Activated CD4-positive, alpha-beta T cell treated with anti-CD3 and anti-CD28 coated beads, Interleukin-10, Interleukin-2, amounts not matched to agents 100 ng/mL and 50 ng/mL, durations not matched to agents 16 hours and 8 hours (primary cell): Measurements from ENCODE around the gene MCCC1.
"Not testable (repeated sequence)": the region's sequence is repeated elsewhere in the genome, so short reads cannot be mapped to it uniquely, and the experiment has no call there.

Source experiments
- DNase-seq: peaks from one replicate; pipeline ENCODE4 v3.0.0-alpha.2; 2020

Gene MCCC1

GRCh38 chr3:183101040-183101439 lies 1.7 kb upstream of the MCCC1 start:
- not testable (repeated sequence) for DNase-seq

- no peak for DNase-seq
These were observed 1.1 kb upstream of the MCCC1 start for GRCh38 chr3:183100376-183100775.

DNA sequence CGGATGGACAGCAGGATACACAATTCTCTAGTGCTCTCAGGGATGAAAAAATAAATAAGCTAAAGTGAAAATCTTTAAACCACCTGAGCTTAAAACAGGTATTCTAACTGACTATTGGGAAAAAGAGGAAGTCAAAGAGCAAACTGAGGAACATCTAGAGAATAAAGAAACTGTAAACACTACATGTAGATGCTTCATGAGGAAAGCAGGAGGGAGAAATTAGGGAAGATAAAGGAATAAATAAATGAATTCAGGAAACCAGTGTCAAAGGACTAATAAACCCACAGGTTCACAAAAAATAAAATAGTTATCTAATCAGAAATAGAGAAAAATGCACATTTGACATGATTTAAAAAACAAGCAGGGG lies 525 bp upstream of the MCCC1 start:
- no peak for DNase-seq

DNA sequence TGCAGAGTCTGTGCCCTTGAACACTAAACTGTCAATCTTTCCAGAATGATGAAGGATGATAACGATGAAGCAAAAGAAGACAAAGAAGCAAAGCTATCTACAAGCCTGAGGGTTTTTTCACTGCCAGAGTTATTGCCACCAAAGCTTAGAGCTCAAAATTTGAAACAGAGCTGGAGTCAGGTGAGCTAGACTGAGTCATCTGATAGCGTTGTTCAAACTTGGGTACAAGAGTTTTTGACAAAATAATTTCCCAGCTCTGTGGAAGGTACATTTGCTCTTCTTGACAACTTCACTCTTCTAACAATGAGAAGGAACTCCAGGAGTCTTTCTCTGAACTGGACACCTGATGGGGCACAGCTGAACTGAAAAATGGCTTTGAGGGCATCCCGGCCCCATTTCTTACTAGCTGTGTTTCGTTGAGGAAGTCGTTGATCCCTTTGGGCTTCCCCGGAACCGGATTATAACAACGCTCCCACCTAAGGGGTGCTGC lies 715 bp downstream of the MCCC1 start:
- DNase-seq: no peak

- peak; percentile 20 for DNase-seq
These were observed 4.6 kb downstream of the MCCC1 start for GRCh38 chr3:183094711-183095110.

GRCh38 chr3:183092256-183092655 lies 7.0 kb downstream of the MCCC1 start:
- DNase-seq: no peak

- no peak for DNase-seq
These were observed 12.1 kb downstream of the MCCC1 start for GRCh38 chr3:183087184-183087583.

DNA sequence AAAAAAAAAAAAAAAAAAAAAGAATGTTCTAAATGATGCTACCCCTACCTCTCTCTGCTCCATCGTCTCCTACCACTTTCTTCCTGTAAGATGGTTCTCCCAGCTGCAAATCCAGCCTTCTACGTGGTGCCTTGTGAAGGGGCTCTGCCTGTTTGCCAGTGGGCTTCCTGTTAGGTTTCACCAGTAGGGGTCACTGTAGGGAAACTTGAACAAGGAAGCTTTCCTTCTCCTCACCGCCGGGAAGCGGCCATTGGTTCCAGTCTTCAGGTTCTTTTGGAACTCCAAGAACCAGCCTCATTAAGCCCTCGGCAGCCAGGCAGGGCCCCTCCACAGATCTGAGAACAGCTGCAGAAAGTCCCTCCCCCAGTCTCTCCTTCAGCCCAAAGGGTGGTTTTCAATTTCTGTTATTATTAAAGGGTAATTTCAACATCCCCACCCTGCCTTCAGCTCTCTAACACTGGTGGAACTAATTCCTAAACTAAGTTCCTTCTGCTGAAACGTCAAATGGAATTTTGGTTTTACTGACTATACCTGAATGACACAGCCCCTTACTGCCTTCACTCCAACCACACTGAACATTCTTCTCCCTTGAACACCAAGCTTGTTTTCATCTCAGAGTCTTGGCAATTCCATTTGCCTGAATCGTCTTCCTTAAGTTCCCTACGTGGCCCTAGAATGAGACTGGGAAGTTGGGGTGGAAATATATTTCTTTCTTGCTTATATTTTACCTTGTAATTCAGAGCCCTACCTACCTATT lies 13.5 kb downstream of the MCCC1 start:
- peak; percentile 16 for DNase-seq

GRCh38 chr3:183082355-183082915 lies 16.9 kb downstream of the MCCC1 start:
- DNase-seq: no peak

GRCh38 chr3:183081459-183082183 lies 17.7 kb downstream of the MCCC1 start:
- DNase-seq: no peak

DNA sequence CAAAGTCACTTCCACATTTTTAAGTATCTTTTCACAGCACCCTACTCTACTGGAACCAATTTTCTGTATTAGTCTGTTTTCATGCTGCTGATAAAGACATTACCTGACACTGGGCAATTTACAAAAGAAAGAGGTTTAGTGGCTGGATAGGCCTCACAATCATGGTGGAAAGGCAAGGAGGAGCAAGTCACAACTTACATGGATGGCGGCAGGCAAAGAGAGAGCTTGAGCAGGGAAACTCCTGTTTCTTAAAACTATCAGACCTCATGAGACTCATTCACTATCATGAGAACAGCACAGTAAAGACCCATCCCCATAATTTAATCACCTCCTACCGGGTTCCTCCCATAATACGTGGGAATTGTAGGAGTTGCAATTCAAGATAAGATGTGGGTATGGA lies 18.7 kb downstream of the MCCC1 start:
- no peak for DNase-seq

- no peak for DNase-seq
These were observed 24.4 kb downstream of the MCCC1 start for GRCh38 chr3:183074881-183075280.

DNA sequence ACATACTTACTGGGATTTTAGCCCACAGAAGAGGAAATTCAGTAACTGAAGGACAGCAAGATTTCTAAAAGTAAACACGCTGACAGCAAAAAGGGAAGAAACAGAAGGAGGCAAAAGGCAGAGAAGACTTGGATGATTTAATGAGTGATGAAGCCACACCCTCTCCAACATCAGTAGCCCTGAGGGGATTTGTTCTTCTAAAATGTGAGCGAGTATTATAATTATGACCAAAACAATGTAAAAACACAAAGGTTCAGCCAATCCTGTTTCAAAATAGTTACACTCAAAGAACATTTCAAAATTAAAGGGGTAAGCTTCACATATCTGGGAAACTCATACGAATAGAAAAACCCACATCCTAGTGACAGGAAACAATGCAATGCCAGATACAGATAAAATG lies 25.0 kb downstream of the MCCC1 start:
- DNase-seq: no peak

DNA sequence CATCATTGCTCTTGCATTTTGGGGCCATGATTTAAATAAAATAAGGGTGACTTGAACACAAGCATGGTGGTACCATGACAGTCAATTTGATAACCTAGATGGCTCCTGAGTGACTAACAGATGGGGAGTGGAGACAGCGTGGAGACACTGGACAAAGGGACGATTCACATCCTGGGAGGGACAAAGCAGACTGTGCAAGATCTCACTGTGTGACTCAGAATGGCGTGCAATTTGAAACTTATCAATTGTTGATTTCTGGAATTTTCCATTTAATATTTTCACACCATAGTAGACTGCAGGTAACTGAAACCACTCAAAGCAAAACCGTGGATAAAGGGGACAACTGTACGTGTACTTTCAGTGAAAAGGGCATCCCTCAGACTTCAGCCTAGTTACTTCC lies 25.5 kb downstream of the MCCC1 start:
- peak; percentile 5 for DNase-seq

- DNase-seq: no peak
These were observed 28.4 kb downstream of the MCCC1 start for GRCh38 chr3:183070892-183071291.

DNA sequence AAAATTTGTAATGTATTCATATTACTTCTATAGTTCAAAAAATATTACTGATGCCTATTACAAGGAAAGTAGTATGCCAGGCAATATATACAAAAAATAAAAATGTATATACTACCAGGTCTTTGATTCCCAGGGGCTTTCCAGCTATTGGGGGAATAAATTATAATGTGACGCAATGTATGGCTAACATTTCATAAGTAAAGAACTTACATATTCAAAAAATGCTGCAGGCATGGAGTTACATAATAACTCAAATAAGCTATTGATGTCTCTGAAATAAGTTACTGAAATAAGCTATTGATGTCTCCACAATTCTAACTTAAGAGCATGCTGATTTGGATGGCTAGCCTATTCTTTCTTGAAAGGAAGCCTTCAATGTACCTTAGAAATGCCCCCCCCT lies 30.2 kb downstream of the MCCC1 start:
- DNase-seq: no peak

DNA sequence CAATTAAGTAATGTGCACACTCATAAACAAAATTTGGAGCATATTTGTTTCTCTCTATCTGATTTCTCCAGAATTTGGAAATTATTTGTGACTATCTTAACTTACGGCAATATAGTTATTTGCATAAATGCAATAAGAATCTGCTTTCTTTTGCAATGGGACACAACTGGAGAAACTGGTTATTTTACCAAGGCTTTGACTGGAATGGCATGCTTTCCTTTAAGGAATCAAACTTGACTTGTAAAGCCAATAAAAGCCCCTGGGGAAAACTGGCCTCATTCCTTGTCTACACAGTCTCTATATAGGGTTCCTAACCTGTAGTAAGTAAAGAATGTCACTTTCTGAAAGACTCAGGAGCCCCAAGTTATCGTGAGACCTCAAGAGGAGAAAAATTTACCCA lies 32.4 kb downstream of the MCCC1 start:
- DNase-seq: not testable (repeated sequence)

DNA sequence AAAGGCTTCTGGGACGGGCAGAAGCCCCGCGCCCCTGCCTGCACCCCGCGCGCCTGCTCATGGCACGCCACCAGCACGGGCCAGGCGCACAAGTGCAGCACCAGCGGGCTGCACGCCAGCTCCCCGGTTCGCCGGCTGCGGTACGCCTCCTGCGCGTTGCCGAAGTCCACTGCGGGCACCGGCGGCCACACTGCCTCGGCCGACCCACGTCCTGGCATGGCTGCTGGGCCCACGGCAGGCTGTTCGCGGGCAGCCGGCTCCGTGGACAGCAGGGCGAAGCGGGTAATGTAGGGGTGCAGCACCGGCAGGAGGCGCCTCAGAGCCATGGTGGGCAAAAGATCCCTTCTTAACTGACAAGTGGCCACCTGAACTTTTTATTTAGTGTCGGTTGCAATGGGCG lies 34.8 kb downstream of the MCCC1 start:
- no peak for DNase-seq

GRCh38 chr3:183061391-183062172 lies 37.7 kb downstream of the MCCC1 start:
- DNase-seq: peak; percentile 6

DNA sequence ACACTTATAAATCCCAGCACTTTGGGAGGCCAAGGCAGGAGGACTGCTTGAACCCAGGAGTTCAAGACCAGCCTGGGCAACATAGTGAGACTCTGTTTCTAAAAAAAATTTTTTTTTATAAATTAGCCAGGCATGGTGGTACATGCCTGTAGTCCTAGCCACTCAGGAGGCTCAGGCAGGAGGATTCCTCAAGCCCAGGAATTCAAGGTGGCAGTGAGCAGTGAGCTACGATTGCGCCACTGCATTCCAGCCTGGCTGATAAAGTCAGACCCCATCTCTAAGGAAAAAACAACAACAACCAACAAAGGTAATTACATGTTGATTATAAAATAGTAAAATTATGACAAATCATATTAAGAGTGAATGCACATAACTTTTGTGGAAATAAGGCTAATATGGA lies 40.9 kb downstream of the MCCC1 start:
- no peak for DNase-seq

DNA sequence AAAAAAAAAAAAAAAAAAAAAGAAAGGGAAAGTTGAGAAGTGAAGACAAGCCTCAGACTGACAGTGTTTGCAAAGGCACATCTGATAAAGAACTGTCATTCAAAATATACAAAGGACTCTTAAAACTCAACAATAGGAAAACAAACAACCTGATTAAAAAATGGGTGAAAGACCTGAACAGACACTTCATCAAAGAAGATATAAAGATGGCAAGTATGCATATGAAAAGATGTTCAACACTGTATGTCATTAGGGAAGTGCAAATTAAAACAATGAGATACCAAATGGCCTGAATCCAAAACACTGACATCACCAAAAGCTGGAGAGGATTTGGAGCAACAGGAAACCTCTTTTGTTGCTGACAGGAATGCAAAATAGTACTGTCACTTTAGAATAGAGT lies 48.6 kb downstream of the MCCC1 start:
- no peak for DNase-seq

GRCh38 chr3:183046883-183047282 lies 52.4 kb downstream of the MCCC1 start:
- no peak for DNase-seq

DNA sequence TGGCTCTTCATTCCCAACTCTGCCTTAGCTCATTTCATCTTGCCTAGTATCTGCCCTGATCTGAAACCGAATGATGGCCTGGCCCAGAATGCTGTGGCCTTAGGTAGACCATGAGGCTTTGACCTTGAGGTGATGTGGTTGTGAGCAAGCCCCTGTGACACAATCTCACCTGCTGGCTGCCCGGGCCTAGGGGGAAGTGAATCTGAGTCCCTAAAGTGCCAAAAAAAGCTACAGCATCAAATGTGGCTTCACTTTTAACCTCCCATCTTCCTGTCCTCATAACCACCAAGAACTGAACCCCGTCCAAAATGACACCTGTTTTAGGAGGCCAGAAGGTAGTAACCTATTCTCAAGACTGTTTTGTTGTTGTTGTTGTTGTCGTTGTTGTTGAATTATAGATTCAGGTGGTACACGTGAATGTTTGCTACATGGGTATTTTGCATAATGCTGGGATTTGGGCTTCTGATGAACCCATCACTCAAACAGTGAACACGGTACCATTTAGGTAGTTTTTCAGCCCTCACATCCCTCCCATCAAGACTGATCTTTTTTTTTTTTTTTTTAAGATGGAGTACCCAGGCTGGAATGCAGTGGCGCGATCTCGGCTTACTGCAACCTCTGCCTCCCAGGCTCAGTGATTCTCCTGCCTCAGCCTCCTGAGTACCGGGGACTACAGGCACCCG lies 54.6 kb downstream of the MCCC1 start:
- DNase-seq: no peak
